GM12878 (cell line): ENCODE results near the gene ASB15. TPM values are rescaled to one million over a fixed set of nuclear protein-coding genes. Genes with fewer than 3 reads are reported as not detected.

Experiments
- ATAC-seq: fragments of 200-7000 bp; cut with Tn5 transposase; 3 replicates; pipeline ENCODE4 v1.9.1; 2020; ENCODE audit warnings: mild to moderate bottlenecking, moderate library complexity
- BruUV-seq: library from RNA; stranded (reverse); fragments of 400-500 nt; replicated peaks from 2 replicates; lab custom pipeline; 2021; lab: Mats Ljungman, UMichigan
- CTCF ChIA-PET: fragments of 300-600 bp; sonication (Branson Sonifier 250); formaldehyde crosslinking; extraction: SDS; loops from one replicate; lab custom pipeline; 2021; ENCODE audit warnings: inconsistent platforms; lab: Yijun Ruan, JAX
- POLR2A ChIA-PET: fragments of 350-600 bp; formaldehyde crosslinking; extraction: SDS; loops from one replicate; lab custom pipeline; 2021; ENCODE audit warnings: inconsistent platforms; lab: Charles Lee
- RAD21 ChIA-PET: fragments of 300-600 bp; sonication (Branson Sonifier 250); formaldehyde crosslinking; loops from one replicate; lab custom pipeline; 2023; ENCODE audit warnings: antibody characterized with exemption; ENCODE audit not compliant: unreplicated experiment; lab: Charles Lee
- SMC1A ChIA-PET: fragments of 300-600 bp; sonication (Branson Sonifier 250); formaldehyde crosslinking; loops from one replicate; lab custom pipeline; 2023; ENCODE audit not compliant: unreplicated experiment, uncharacterized antibody; lab: Charles Lee
- DNase-seq: peaks from one replicate; pipeline ENCODE4 v3.0.0-alpha.2; 2011; ENCODE audit warnings: low read depth, low spot score
- FAIRE-seq: peaks from 3 replicates; lab custom pipeline; 2011; peaks lifted over from hg19 to GRCh38; lab: Jason Lieb, UNC
- H2AFZ ChIP-seq: 2 replicates; pipeline ENCODE4 v1.6.0; 2011; ENCODE audit warnings: low read depth, low read length, control low read depth; ENCODE audit not compliant: control insufficient read depth
- H3K27ac ChIP-seq: 2 replicates; pipeline ENCODE4 v1.5.1; 2011; ENCODE audit warnings: control low read depth; ENCODE audit not compliant: control insufficient read depth, insufficient read depth
- H3K27me3 ChIP-seq, 2 experiments: replicated peaks in 1 of 2; 2 replicates each; pipeline versions ENCODE4 v1.6.0 to v1.6.1; 2011; ENCODE audit warnings: low read length in 1 of 2; ENCODE audit not compliant: control insufficient read depth in 2 of 2, insufficient read depth in 2 of 2
- H3K36me3 ChIP-seq, 2 experiments: 2 replicates each; pipeline ENCODE4 v1.5.1; 2011; ENCODE audit warnings: low read length in 1 of 2; ENCODE audit not compliant: control insufficient read depth in 2 of 2, insufficient read depth in 2 of 2
- H3K4me1 ChIP-seq: 2 replicates; pipeline ENCODE4 v1.6.1; 2011; ENCODE audit warnings: mild to moderate bottlenecking, low read length, moderate library complexity, mixed read lengths; ENCODE audit not compliant: control insufficient read depth, insufficient read depth
- H3K4me2 ChIP-seq: 2 replicates; pipeline ENCODE4 v1.6.0; 2011; ENCODE audit warnings: control low read depth; ENCODE audit not compliant: control insufficient read depth, insufficient read depth
- H3K4me3 ChIP-seq: fragments of 200-600 bp; sonication (generic); 2 replicates; pipeline ENCODE4 v1.5.1; 2016
- H3K79me2 ChIP-seq: 2 replicates; pipeline ENCODE4 v1.6.0; 2011; ENCODE audit warnings: low read length; ENCODE audit not compliant: control insufficient read depth, insufficient read depth
- H3K9ac ChIP-seq: 2 replicates; pipeline ENCODE4 v1.8.0; 2011; ENCODE audit warnings: low read length, control low read depth, mixed read lengths; ENCODE audit not compliant: control insufficient read depth, insufficient read depth
- H3K9me3 ChIP-seq: replicated peaks from 3 replicates; pipeline ENCODE4 v1.5.1; 2011; ENCODE audit warnings: mild to moderate bottlenecking, low read length; ENCODE audit not compliant: control insufficient read depth, insufficient read depth
- H4K20me1 ChIP-seq: 2 replicates; pipeline ENCODE4 v1.6.0; 2011; ENCODE audit not compliant: control insufficient read depth, insufficient read depth
- BMI1 ChIP-seq: fragments of 450-650 bp; IDR thresholded peaks from 2 replicates; pipeline ENCODE4 v1.6.1; 2016; ENCODE audit warnings: mild to moderate bottlenecking, moderate library complexity, borderline replicate concordance
- ESRRA ChIP-seq: IDR thresholded peaks from 2 replicates; pipeline ENCODE4 v1.6.1; 2012; ENCODE audit warnings: mild to moderate bottlenecking, low read length, improper control_type of control experiment
- FOXK2 ChIP-seq: fragments of 450-650 bp; IDR thresholded peaks from 2 replicates; pipeline ENCODE4 v1.6.1; 2017; ENCODE audit warnings: mild to moderate bottlenecking, moderate library complexity
- HDGF ChIP-seq: fragments of 450-650 bp; IDR thresholded peaks from 2 replicates; pipeline ENCODE4 v1.6.1; 2016; ENCODE audit warnings: antibody characterized with exemption
- IKZF1 ChIP-seq: fragments of 450-650 bp; conservative IDR thresholded peaks from 2 replicates; pipeline ENCODE4 v1.6.1; 2017; ENCODE audit warnings: antibody characterized with exemption, mild to moderate bottlenecking
- IKZF2 ChIP-seq, 2 experiments: fragments of 450-650 bp; IDR thresholded peaks; 2 replicates each; pipeline ENCODE4 v1.6.1; 2017; ENCODE audit warnings: mild to moderate bottlenecking in 2 of 2, moderate library complexity in 2 of 2
- KAT2A ChIP-seq: conservative IDR thresholded peaks from 2 replicates; pipeline ENCODE4 v1.6.1; 2011; ENCODE audit warnings: low read depth, low read length; ENCODE audit not compliant: control insufficient read depth
- MYB ChIP-seq: fragments of 150-350 bp; IDR thresholded peaks from 2 replicates; pipeline ENCODE4 v1.6.1; 2014; ENCODE audit warnings: mild to moderate bottlenecking, low read depth, low read length, borderline replicate concordance
- NFXL1 ChIP-seq: fragments of 450-650 bp; IDR thresholded peaks from 2 replicates; pipeline ENCODE4 v1.6.1; 2017; ENCODE audit warnings: antibody characterized with exemption, mild to moderate bottlenecking, borderline replicate concordance
- RUNX3 ChIP-seq: IDR thresholded peaks from 2 replicates; pipeline ENCODE4 v1.6.1; 2012; ENCODE audit warnings: low read length, inconsistent platforms
- SREBF1 ChIP-seq: IDR thresholded peaks from 2 replicates; pipeline ENCODE4 v1.6.1; 2012; ENCODE audit warnings: mild to moderate bottlenecking, low read length
- STAT1 ChIP-seq: fragments of 450-650 bp; conservative IDR thresholded peaks from 2 replicates; pipeline ENCODE4 v1.6.1; 2014; ENCODE audit warnings: antibody characterized with exemption, mild to moderate bottlenecking
- WRNIP1 ChIP-seq: IDR thresholded peaks from 2 replicates; pipeline ENCODE4 v1.6.1; 2011; ENCODE audit warnings: low read depth, low read length, improper control_type of control experiment, borderline replicate concordance
- ZBED1 ChIP-seq: IDR thresholded peaks from 2 replicates; pipeline ENCODE4 v1.6.1; 2016; ENCODE audit warnings: borderline replicate concordance
- ZNF384 ChIP-seq: IDR thresholded peaks from 2 replicates; pipeline ENCODE4 v1.6.1; 2012; ENCODE audit warnings: low read depth, mild to moderate bottlenecking, low read length, improper control_type of control experiment, borderline replicate concordance
- ZSCAN29 ChIP-seq: fragments of 450-650 bp; IDR thresholded peaks from 2 replicates; pipeline ENCODE4 v1.6.1; 2017; ENCODE audit warnings: mild to moderate bottlenecking, moderate library complexity
- WGBS: methylation state at CpG from one replicate; pipeline ENCODE4 v1.1.6; 2016; ENCODE audit warnings: low lambda C conversion rate; ENCODE audit not compliant: insufficient replicate concordance, insufficient coverage; ENCODE audit errors: missing lambda C conversion rate; 5-methylcytosine and 5-hydroxymethylcytosine counted together
- in situ Hi-C: fragments of 300-500 bp; cut with MboI; formaldehyde crosslinking; loops from 9 replicates; pipeline ENCODE4 v1.14.3; 2018; ENCODE audit warnings: mixed read lengths
- intact Hi-C: fragments of 100-400 bp; cut with micrococcal nuclease; formaldehyde crosslinking; loops from one replicate; pipeline ENCODE4 v1.14.2; 2022; ENCODE audit not compliant: unreplicated experiment
- polyA plus RNA-seq, 11 experiments: library from polyadenylated mRNA; depleted of rRNA in 4 of 11; unstranded in 6 of 11; stranded (reverse) in 5 of 11; fragments of >200 nt; fragmentation: Nextera tagmentation in 4 of 11; fragmentation: Illumina TruSeq in 1 of 11; extraction: Ambion mirVana in 4 of 11; extraction: Trizol in 1 of 11; gene quantifications; 1 replicate in 1 of 11; 2 replicates in 10 of 11; pipeline versions ENCODE4 v1.2.1 to v1.2.3, GENCODE V29; 2011 to 2016; ENCODE audit warnings: inconsistent platforms in 2 of 11, missing spikeins in 2 of 11, low read depth in 1 of 11
- total RNA-seq, 4 experiments: library from RNA; depleted of rRNA in 3 of 4; stranded (reverse); fragments of >200 nt in 3 of 4; fragmentation: Illumina TruSeq in 1 of 4; extraction: Trizol in 1 of 4; gene quantifications; 2 replicates each; pipeline versions ENCODE4 v1.2.1 to v1.2.3, GENCODE V29; 2013 to 2021
- TF ChIP-seq, protein P1 (sequence below): fragments of 450-650 bp; IDR thresholded peaks from 2 replicates; pipeline ENCODE4 v1.6.1; 2018; ENCODE audit warnings: borderline replicate concordance, mild to moderate bottlenecking; ENCODE audit not compliant: partially characterized antibody
- TF ChIP-seq, protein P2 (sequence below): fragments of 450-650 bp; IDR thresholded peaks from 2 replicates; pipeline ENCODE4 v1.6.1; 2016; ENCODE audit warnings: mild to moderate bottlenecking
- TF ChIP-seq, protein P3 (sequence below): fragments of 450-650 bp; IDR thresholded peaks from 2 replicates; pipeline ENCODE4 v1.6.1; 2016; ENCODE audit warnings: mild to moderate bottlenecking
- TF ChIP-seq, protein P4 (sequence below): fragments of 450-650 bp; IDR thresholded peaks from 2 replicates; pipeline ENCODE4 v1.6.1; 2014; ENCODE audit warnings: mild to moderate bottlenecking

ASB15 gene
- total and polyA plus RNA-seq, 10 of the 15 experiments (the other 5 are each of a cell fraction or from before 2014, with no cell fraction given) = not detected

GRCh38 chr7:123687727-123688126, 86.1 kb downstream of the ASB15 start:
- TF ChIP-seq, protein P1, sequence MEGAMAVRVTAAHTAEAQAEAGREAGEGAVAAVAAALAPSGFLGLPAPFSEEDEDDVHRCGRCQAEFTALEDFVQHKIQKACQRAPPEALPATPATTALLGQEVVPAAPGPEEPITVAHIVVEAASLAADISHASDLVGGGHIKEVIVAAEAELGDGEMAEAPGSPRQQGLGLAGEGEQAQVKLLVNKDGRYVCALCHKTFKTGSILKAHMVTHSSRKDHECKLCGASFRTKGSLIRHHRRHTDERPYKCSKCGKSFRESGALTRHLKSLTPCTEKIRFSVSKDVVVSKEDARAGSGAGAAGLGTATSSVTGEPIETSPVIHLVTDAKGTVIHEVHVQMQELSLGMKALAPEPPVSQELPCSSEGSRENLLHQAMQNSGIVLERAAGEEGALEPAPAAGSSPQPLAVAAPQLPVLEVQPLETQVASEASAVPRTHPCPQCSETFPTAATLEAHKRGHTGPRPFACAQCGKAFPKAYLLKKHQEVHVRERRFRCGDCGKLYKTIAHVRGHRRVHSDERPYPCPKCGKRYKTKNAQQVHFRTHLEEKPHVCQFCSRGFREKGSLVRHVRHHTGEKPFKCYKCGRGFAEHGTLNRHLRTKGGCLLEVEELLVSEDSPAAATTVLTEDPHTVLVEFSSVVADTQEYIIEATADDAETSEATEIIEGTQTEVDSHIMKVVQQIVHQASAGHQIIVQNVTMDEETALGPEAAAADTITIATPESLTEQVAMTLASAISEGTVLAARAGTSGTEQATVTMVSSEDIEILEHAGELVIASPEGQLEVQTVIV = no peak
- no peak for TF ChIP-seq RUNX3
- TF ChIP-seq WRNIP1 = no peak
- TF ChIP-seq KAT2A = no peak
- TF ChIP-seq IKZF2 (IDR thresholded peaks at IDR 0.05) = no peak
- no peak for TF ChIP-seq ESRRA
- no peak for TF ChIP-seq ZBED1
- no peak for TF ChIP-seq IKZF1
- no peak for TF ChIP-seq MYB
- TF ChIP-seq SREBF1 = no peak
- TF ChIP-seq ZSCAN29 = no peak
- no peak for TF ChIP-seq ZNF384
- TF ChIP-seq, protein P2, sequence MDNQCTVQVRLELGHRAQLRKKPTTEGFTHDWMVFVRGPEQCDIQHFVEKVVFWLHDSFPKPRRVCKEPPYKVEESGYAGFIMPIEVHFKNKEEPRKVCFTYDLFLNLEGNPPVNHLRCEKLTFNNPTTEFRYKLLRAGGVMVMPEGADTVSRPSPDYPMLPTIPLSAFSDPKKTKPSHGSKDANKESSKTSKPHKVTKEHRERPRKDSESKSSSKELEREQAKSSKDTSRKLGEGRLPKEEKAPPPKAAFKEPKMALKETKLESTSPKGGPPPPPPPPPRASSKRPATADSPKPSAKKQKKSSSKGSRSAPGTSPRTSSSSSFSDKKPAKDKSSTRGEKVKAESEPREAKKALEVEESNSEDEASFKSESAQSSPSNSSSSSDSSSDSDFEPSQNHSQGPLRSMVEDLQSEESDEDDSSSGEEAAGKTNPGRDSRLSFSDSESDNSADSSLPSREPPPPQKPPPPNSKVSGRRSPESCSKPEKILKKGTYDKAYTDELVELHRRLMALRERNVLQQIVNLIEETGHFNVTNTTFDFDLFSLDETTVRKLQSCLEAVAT = no peak
- TF ChIP-seq FOXK2 = no peak
- no peak for TF ChIP-seq BMI1
- TF ChIP-seq, protein P3, sequence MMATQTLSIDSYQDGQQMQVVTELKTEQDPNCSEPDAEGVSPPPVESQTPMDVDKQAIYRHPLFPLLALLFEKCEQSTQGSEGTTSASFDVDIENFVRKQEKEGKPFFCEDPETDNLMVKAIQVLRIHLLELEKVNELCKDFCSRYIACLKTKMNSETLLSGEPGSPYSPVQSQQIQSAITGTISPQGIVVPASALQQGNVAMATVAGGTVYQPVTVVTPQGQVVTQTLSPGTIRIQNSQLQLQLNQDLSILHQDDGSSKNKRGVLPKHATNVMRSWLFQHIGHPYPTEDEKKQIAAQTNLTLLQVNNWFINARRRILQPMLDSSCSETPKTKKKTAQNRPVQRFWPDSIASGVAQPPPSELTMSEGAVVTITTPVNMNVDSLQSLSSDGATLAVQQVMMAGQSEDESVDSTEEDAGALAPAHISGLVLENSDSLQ = no peak
- TF ChIP-seq, protein P4, sequence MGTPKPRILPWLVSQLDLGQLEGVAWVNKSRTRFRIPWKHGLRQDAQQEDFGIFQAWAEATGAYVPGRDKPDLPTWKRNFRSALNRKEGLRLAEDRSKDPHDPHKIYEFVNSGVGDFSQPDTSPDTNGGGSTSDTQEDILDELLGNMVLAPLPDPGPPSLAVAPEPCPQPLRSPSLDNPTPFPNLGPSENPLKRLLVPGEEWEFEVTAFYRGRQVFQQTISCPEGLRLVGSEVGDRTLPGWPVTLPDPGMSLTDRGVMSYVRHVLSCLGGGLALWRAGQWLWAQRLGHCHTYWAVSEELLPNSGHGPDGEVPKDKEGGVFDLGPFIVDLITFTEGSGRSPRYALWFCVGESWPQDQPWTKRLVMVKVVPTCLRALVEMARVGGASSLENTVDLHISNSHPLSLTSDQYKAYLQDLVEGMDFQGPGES = no peak
- no peak for TF ChIP-seq NFXL1
- no peak for TF ChIP-seq STAT1
- TF ChIP-seq HDGF = no peak
- TF ChIP-seq, all 136 proteins: peak for 0
- Histone ChIP-seq H3K27me3 (no peaks in the 10 kb centered on the region), H4K20me1 (no peaks in the 10 kb centered on the region), H3K9me3 (no peaks in the 10 kb centered on the region), H3K79me2 (no peaks in the 10 kb centered on the region), H3K36me3 (peaks cover 3 to 22% of the 10 kb centered on the region in 2 experiments; a peak in 3 of 4 replicates), H2AFZ (no peak overlapping the region), H3K9ac (no peak overlapping the region), H3K4me1 (no peaks in the 10 kb centered on the region), H3K4me2 (no peak overlapping the region), H3K4me3 (no peak overlapping the region), H3K27ac (no peak overlapping the region)
- ChIA-PET RAD21 (no interaction called here), CTCF (interaction anchor here (0.9 to 1.7 kb wide), 5 partner anchors 14 to 177 kb away, joined by 3 to 5 read pairs (median 3); no protein-coding TSS in a partner anchor), POLR2A (no interaction called here), SMC1A (no interaction called here)
- WGBS = 100% methylated on average over 1 of the region's 1 CpG
- intact Hi-C loops (no loop called here), in situ Hi-C loops (loop anchor here (5.0 kb wide), 1 partner anchor 185 kb away; no protein-coding TSS in a partner anchor)
- FAIRE-seq (no peak), ATAC-seq (no peak), DNase-seq (no peak)
- BruUV-seq = no TSS peak
